VCaP (cell line): ENCODE results near the gene ADGRB2.

Experiments
- H3K27ac ChIP-seq: fragments of 450-650 bp; 2 replicates; pipeline ENCODE4 v1.5.1; 2017
- CTCF ChIP-seq: fragments of 450-650 bp; conservative IDR thresholded peaks from 2 replicates; pipeline ENCODE4 v1.5.1; 2017; ENCODE audit warnings: mild to moderate bottlenecking, moderate library complexity

ADGRB2 gene

GRCh38 chr1:31779687-31780086 is 15.5 kb upstream of the ADGRB2 start:
- no peak for TF ChIP-seq CTCF
- H3K27ac ChIP-seq: no peak overlapping the region

GRCh38 chr1:31778763-31779488 is 14.8 kb upstream of the ADGRB2 start:
- no peak for TF ChIP-seq CTCF
- H3K27ac ChIP-seq: no peak overlapping the region

GRCh38 chr1:31776516-31776915 is 12.4 kb upstream of the ADGRB2 start:
- no peak overlapping the region for H3K27ac ChIP-seq
- TF ChIP-seq CTCF: no peak

GRCh38 chr1:31776032-31776431 is 11.9 kb upstream of the ADGRB2 start:
- TF ChIP-seq CTCF: no peak
- no peak overlapping the region for H3K27ac ChIP-seq

GRCh38 chr1:31775210-31775999 is 11.3 kb upstream of the ADGRB2 start:
- no peak overlapping the region for H3K27ac ChIP-seq
- no peak for TF ChIP-seq CTCF

- H3K27ac ChIP-seq: no peak overlapping the region
- no peak for TF ChIP-seq CTCF
These were observed 10.4 kb upstream of the ADGRB2 start for GRCh38 chr1:31774495-31774894.

GRCh38 chr1:31773861-31774260 is 9.7 kb upstream of the ADGRB2 start:
- no peak overlapping the region for H3K27ac ChIP-seq
- no peak for TF ChIP-seq CTCF
